HCT116 (cell line): ENCODE measurements around the gene AMER2. TPM values are rescaled to one million over a fixed set of nuclear protein-coding genes. Genes with fewer than 3 reads are reported as not detected.

Experiments used
- ATAC-seq: fragments of 200-7000 bp; cut with Tn5 transposase; 2 replicates; pipeline ENCODE4 v1.9.1; 2020; ENCODE audit warnings: mild to moderate bottlenecking, moderate library complexity
- BruUV-seq: library from RNA; stranded (reverse); fragments of 400-500 nt; replicated peaks from 2 replicates; lab custom pipeline; 2021; lab: Mats Ljungman, UMichigan
- CTCF ChIA-PET: fragments of 300-600 bp; sonication (Branson Sonifier 250); formaldehyde crosslinking; loops from one replicate; lab custom pipeline; 2021; ENCODE audit warnings: antibody characterized with exemption; lab: Charles Lee
- POLR2A ChIA-PET: fragments of 300-600, 350-600 bp; sonication (Branson Sonifier 250); formaldehyde crosslinking; loops from one replicate; lab custom pipeline; 2021; ENCODE audit warnings: antibody characterized with exemption; lab: Charles Lee
- RAD21 ChIA-PET, 2 experiments: fragments of 300-600 bp; sonication (Branson Sonifier 250); formaldehyde crosslinking; loops; one replicate each; lab custom pipeline; 2023; ENCODE audit warnings: low total read pairs in 2 of 2; ENCODE audit not compliant: uncharacterized antibody in 2 of 2, unreplicated experiment in 2 of 2, low non-redundant PET in 1 of 2; lab: Charles Lee
- DNase-seq: peaks from one replicate; pipeline ENCODE4 v3.0.0-alpha.2; 2010; ENCODE audit warnings: low read depth, low spot score
- H2AFZ ChIP-seq: fragments of 200-600 bp; shearing (Covaris generic), sonication (generic); 2 replicates; pipeline ENCODE4 v1.6.1; 2017; ENCODE audit warnings: low read depth, mixed run types, mixed read lengths, antibody characterized with exemption, low read length; ENCODE audit not compliant: poor library complexity, severe bottlenecking
- H3K27ac ChIP-seq: 2 replicates; pipeline ENCODE4 v1.5.1; 2012; ENCODE audit warnings: low read depth, low read length
- H3K27me3 ChIP-seq: fragments of 200-600 bp; sonication (generic); 2 replicates; pipeline ENCODE4 v1.6.1; 2016; ENCODE audit warnings: mixed run types, low read length, mixed read lengths; ENCODE audit not compliant: insufficient read depth
- H3K36me3 ChIP-seq, 2 experiments: fragments of 200-500 bp in 1 of 2; fragments of 200-600 bp in 1 of 2; sonication (Bioruptor generic) in 1 of 2; sonication (generic) in 1 of 2; 2 replicates each; pipeline versions ENCODE4 v1.5.1 to v1.6.1; 2014 to 2016; ENCODE audit warnings: low read length in 2 of 2, inconsistent platforms in 1 of 2, mixed read lengths in 1 of 2, mixed run types in 1 of 2; ENCODE audit not compliant: insufficient read depth in 2 of 2, control insufficient read depth in 1 of 2
- H3K4me1 ChIP-seq, 2 experiments: fragments of 200-600 bp in 1 of 2; sonication (generic) in 1 of 2; 2 replicates each; pipeline versions ENCODE4 v1.5.1 to v1.6.1; 2012 to 2017; ENCODE audit warnings: low read length in 2 of 2, inconsistent platforms in 1 of 2, mild to moderate bottlenecking in 1 of 2, mixed read lengths in 1 of 2, mixed run types in 1 of 2, moderate library complexity in 1 of 2; ENCODE audit not compliant: insufficient read depth in 2 of 2, control insufficient read depth in 1 of 2
- H3K4me2 ChIP-seq: fragments of 200-600 bp; sonication (generic); 2 replicates; pipeline ENCODE4 v1.6.1; 2017; ENCODE audit warnings: mixed run types, low read length, mixed read lengths
- H3K4me3 ChIP-seq, 2 experiments: fragments of 200-600 bp in 1 of 2; sonication (generic) in 1 of 2; replicated peaks in 1 of 2; 2 replicates each; pipeline ENCODE4 v1.5.1; 2011 to 2016; ENCODE audit warnings: low read length in 2 of 2, control low read depth in 1 of 2, low read depth in 1 of 2, mild to moderate bottlenecking in 1 of 2, mixed read lengths in 1 of 2, mixed run types in 1 of 2
- H3K79me2 ChIP-seq: fragments of 200-600 bp; sonication (generic); 2 replicates; pipeline ENCODE4 v1.6.1; 2017; ENCODE audit warnings: mild to moderate bottlenecking, mixed run types, low read length, moderate library complexity, mixed read lengths; ENCODE audit not compliant: insufficient read depth
- H3K9ac ChIP-seq: fragments of 200-600 bp; sonication (generic); 2 replicates; pipeline ENCODE4 v1.6.1; 2016; ENCODE audit warnings: low read length, mixed read lengths
- H3K9me2 ChIP-seq: fragments of 200-600 bp; sonication (generic), shearing (Covaris generic); 2 replicates; pipeline ENCODE4 v1.6.1; 2017; ENCODE audit warnings: mixed run types, mild to moderate bottlenecking, moderate library complexity; ENCODE audit not compliant: insufficient read depth
- H3K9me3 ChIP-seq, 2 experiments: fragments of 200-500 bp in 1 of 2; fragments of 200-600 bp in 1 of 2; sonication (Bioruptor generic) in 1 of 2; sonication (generic) in 1 of 2; 2 replicates each; pipeline ENCODE4 v1.6.1; 2014 to 2017; ENCODE audit warnings: low read length in 2 of 2, mixed read lengths in 2 of 2, inconsistent platforms in 1 of 2, low read depth in 1 of 2, mild to moderate bottlenecking in 1 of 2, mixed run types in 1 of 2, moderate library complexity in 1 of 2; ENCODE audit not compliant: control insufficient read depth in 1 of 2, insufficient read depth in 1 of 2
- H4K20me1 ChIP-seq: fragments of 200-600 bp; sonication (generic), shearing (Covaris generic); 2 replicates; pipeline ENCODE4 v1.6.1; 2017; ENCODE audit warnings: mixed run types, mild to moderate bottlenecking, moderate library complexity; ENCODE audit not compliant: insufficient read depth
- CBX3 ChIP-seq: IDR thresholded peaks from 2 replicates; pipeline ENCODE4 v1.6.1; 2012; ENCODE audit warnings: low read depth
- CEBPB ChIP-seq: IDR thresholded peaks from 2 replicates; pipeline ENCODE4 v1.6.1; 2012; ENCODE audit warnings: low read depth
- EGR1 ChIP-seq: IDR thresholded peaks from 2 replicates; pipeline ENCODE4 v1.6.1; 2012; ENCODE audit warnings: low read depth
- ELF1 ChIP-seq: IDR thresholded peaks from 2 replicates; pipeline ENCODE4 v1.6.1; 2012; ENCODE audit warnings: low read depth, borderline replicate concordance
- FOSL1 ChIP-seq: IDR thresholded peaks from 2 replicates; pipeline ENCODE4 v1.6.1; 2012; ENCODE audit warnings: low read depth
- JUND ChIP-seq: IDR thresholded peaks from 2 replicates; pipeline ENCODE4 v1.6.1; 2012
- POLR2A ChIP-seq: IDR thresholded peaks from 2 replicates; pipeline ENCODE4 v1.7.0; 2011; ENCODE audit warnings: borderline replicate concordance; ENCODE audit not compliant: insufficient read depth, insufficient read length; ENCODE audit errors: extremely low read depth
- POLR2AphosphoS5 ChIP-seq: IDR thresholded peaks from 2 replicates; pipeline ENCODE4 v1.6.1; 2011; ENCODE audit warnings: mild to moderate bottlenecking, low read depth, low read length, moderate library complexity
- SP1 ChIP-seq: IDR thresholded peaks from 2 replicates; pipeline ENCODE4 v1.6.1; 2012; ENCODE audit warnings: low read depth
- SRF ChIP-seq: IDR thresholded peaks from 2 replicates; pipeline ENCODE4 v1.6.1; 2012; ENCODE audit warnings: low read depth
- TCF7L2 ChIP-seq: IDR thresholded peaks from 2 replicates; pipeline ENCODE4 v1.7.0; 2011; ENCODE audit warnings: borderline replicate concordance, inconsistent platforms; ENCODE audit not compliant: insufficient read depth, insufficient read length; ENCODE audit errors: extremely low read depth
- YY1 ChIP-seq: IDR thresholded peaks from 2 replicates; pipeline ENCODE4 v1.6.1; 2011; ENCODE audit warnings: low read length, low read depth, moderate library complexity, mild to moderate bottlenecking; ENCODE audit not compliant: insufficient replicate concordance; ENCODE audit errors: extremely low read depth
- ZBTB33 ChIP-seq: IDR thresholded peaks from 2 replicates; pipeline ENCODE4 v1.6.1; 2011; ENCODE audit warnings: mild to moderate bottlenecking, low read length, moderate library complexity; ENCODE audit not compliant: insufficient replicate concordance; ENCODE audit errors: extremely low read depth
- intact Hi-C: fragments of 100-400 bp; cut with micrococcal nuclease; formaldehyde crosslinking; loops from 2 replicates; pipeline ENCODE4 v1.10.0; 2022
- total RNA-seq: library from RNA; stranded (reverse); gene quantifications from one replicate; pipeline ENCODE4 v1.2.1, GENCODE V29; 2021; ENCODE audit not compliant: unreplicated experiment
- TF ChIP-seq, protein P1 (sequence below), 3 experiments: fragments of 200-600 bp in 1 of 3; sonication (generic) in 1 of 3; IDR thresholded peaks in 2 of 3; conservative IDR thresholded peaks in 1 of 3; 2 replicates each; pipeline ENCODE4 v1.5.1; 2012 to 2017; ENCODE audit warnings: low read depth in 2 of 3, low read length in 2 of 3, antibody characterized with exemption in 1 of 3, borderline replicate concordance in 1 of 3, control low read depth in 1 of 3, mild to moderate bottlenecking in 1 of 3, mixed read lengths in 1 of 3, mixed run types in 1 of 3, moderate library complexity in 1 of 3; ENCODE audit not compliant: insufficient read depth in 1 of 3
- TF ChIP-seq, protein P2 (sequence below): IDR thresholded peaks from 2 replicates; pipeline ENCODE4 v1.6.1; 2012
- TF ChIP-seq, protein P3 (sequence below): IDR thresholded peaks from 2 replicates; pipeline ENCODE4 v1.6.1; 2012; ENCODE audit warnings: low read depth

AMER2 gene
- total RNA-seq, 1 experiment from 2014 or later, result not detected

GRCh38 chr13:25168790-25169189, 3.3 kb downstream of the AMER2 start:
- H3K27me3 ChIP-seq, result peaks cover 6% of the 10 kb centered on the region; the same call in 1 of the 2 replicates
- H3K27ac ChIP-seq, result no peak overlapping the region
- no peak overlapping the region for H2AFZ ChIP-seq
- ATAC-seq (no peak), DNase-seq (no peak)
- H4K20me1 ChIP-seq, result no peaks in the 10 kb centered on the region
- no peak overlapping the region for H3K4me3 ChIP-seq
- no TSS peak for BruUV-seq
- ChIA-PET POLR2A (no interaction called here), CTCF (no interaction called here), RAD21 (no interaction called here)
- no peaks in the 10 kb centered on the region for H3K79me2 ChIP-seq
- intact Hi-C loops, result no loop called here
- H3K9me3 ChIP-seq, result no peaks in the 10 kb centered on the region
- no peak overlapping the region for H3K9ac ChIP-seq
- TF ChIP-seq, protein P1, sequence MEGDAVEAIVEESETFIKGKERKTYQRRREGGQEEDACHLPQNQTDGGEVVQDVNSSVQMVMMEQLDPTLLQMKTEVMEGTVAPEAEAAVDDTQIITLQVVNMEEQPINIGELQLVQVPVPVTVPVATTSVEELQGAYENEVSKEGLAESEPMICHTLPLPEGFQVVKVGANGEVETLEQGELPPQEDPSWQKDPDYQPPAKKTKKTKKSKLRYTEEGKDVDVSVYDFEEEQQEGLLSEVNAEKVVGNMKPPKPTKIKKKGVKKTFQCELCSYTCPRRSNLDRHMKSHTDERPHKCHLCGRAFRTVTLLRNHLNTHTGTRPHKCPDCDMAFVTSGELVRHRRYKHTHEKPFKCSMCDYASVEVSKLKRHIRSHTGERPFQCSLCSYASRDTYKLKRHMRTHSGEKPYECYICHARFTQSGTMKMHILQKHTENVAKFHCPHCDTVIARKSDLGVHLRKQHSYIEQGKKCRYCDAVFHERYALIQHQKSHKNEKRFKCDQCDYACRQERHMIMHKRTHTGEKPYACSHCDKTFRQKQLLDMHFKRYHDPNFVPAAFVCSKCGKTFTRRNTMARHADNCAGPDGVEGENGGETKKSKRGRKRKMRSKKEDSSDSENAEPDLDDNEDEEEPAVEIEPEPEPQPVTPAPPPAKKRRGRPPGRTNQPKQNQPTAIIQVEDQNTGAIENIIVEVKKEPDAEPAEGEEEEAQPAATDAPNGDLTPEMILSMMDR (IDR thresholded peaks at IDR 0.05 in 2 of 3, conservative IDR thresholded peaks at IDR 0.05 in 1 of 3; ENCODE audit: borderline replicate concordance in 1 of 3, insufficient read depth in 1 of 3, low read depth in 2 of 3, low read length in 2 of 3), result no peak
- TF ChIP-seq, protein P2, sequence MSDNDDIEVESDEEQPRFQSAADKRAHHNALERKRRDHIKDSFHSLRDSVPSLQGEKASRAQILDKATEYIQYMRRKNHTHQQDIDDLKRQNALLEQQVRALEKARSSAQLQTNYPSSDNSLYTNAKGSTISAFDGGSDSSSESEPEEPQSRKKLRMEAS, result no peak
- TF ChIP-seq ZBTB33 (no peak), CBX3 (no peak), FOSL1 (no peak), SRF (no peak), TCF7L2 (no peak), JUND (no peak), EGR1 (no peak), YY1 (no peak), SP1 (no peak), POLR2A (no peak), ELF1 (no peak), CEBPB (no peak), POLR2AphosphoS5 (no peak)
- TF ChIP-seq, protein P3, sequence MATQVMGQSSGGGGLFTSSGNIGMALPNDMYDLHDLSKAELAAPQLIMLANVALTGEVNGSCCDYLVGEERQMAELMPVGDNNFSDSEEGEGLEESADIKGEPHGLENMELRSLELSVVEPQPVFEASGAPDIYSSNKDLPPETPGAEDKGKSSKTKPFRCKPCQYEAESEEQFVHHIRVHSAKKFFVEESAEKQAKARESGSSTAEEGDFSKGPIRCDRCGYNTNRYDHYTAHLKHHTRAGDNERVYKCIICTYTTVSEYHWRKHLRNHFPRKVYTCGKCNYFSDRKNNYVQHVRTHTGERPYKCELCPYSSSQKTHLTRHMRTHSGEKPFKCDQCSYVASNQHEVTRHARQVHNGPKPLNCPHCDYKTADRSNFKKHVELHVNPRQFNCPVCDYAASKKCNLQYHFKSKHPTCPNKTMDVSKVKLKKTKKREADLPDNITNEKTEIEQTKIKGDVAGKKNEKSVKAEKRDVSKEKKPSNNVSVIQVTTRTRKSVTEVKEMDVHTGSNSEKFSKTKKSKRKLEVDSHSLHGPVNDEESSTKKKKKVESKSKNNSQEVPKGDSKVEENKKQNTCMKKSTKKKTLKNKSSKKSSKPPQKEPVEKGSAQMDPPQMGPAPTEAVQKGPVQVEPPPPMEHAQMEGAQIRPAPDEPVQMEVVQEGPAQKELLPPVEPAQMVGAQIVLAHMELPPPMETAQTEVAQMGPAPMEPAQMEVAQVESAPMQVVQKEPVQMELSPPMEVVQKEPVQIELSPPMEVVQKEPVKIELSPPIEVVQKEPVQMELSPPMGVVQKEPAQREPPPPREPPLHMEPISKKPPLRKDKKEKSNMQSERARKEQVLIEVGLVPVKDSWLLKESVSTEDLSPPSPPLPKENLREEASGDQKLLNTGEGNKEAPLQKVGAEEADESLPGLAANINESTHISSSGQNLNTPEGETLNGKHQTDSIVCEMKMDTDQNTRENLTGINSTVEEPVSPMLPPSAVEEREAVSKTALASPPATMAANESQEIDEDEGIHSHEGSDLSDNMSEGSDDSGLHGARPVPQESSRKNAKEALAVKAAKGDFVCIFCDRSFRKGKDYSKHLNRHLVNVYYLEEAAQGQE, result no peak
- no peaks in the 10 kb centered on the region for H3K4me1 ChIP-seq
- no peak overlapping the region for H3K4me2 ChIP-seq
- no peaks in the 10 kb centered on the region for H3K36me3 ChIP-seq
- no peaks in the 10 kb centered on the region for H3K9me2 ChIP-seq
